PC-3 (cell line): ENCODE results near the gene REC8. TPM values are rescaled to one million over a fixed set of nuclear protein-coding genes. Genes with fewer than 3 reads are reported as not detected.

Experiments
- ATAC-seq: fragments of 200-7000 bp; cut with Tn5 transposase; 2 replicates; pipeline ENCODE4 v1.9.1; 2020; ENCODE audit warnings: mild to moderate bottlenecking, moderate library complexity
- BruUV-seq: library from RNA; stranded (reverse); fragments of 400-500 nt; replicated peaks from 2 replicates; lab custom pipeline; 2021; lab: Mats Ljungman, UMichigan
- CTCF ChIA-PET: fragments of 300-600 bp; sonication (Branson Sonifier 250); formaldehyde crosslinking; loops from one replicate; lab custom pipeline; 2022; ENCODE audit warnings: antibody characterized with exemption; lab: Charles Lee
- POLR2A ChIA-PET: fragments of 300-600 bp; sonication (Branson Sonifier 250); formaldehyde crosslinking; loops from one replicate; lab custom pipeline; 2022; ENCODE audit warnings: antibody characterized with exemption; ENCODE audit not compliant: unreplicated experiment; lab: Charles Lee
- DNase-seq: peaks from one replicate; pipeline ENCODE4 v3.0.0-alpha.2; 2015
- H2AFZ ChIP-seq: fragments of 300-600 bp; sonication (generic); 2 replicates; pipeline ENCODE4 v1.6.0; 2016; ENCODE audit warnings: antibody characterized with exemption, low read length
- H3F3A ChIP-seq: fragments of 300-600 bp; sonication (generic); one replicate; pipeline ENCODE4 v1.6.0; 2017; ENCODE audit warnings: antibody characterized with exemption, low read length, control low read depth, mild to moderate bottlenecking; ENCODE audit not compliant: unreplicated experiment
- H3K27ac ChIP-seq: fragments of 300-600 bp; sonication (generic); 2 replicates; pipeline ENCODE4 v1.5.1; 2016; ENCODE audit warnings: mild to moderate bottlenecking, low read length
- H3K27me3 ChIP-seq: fragments of 300-600 bp; sonication (generic); 2 replicates; pipeline ENCODE4 v1.6.1; 2016; ENCODE audit warnings: low read length, mixed read lengths
- H3K36me3 ChIP-seq: fragments of 300-600 bp; sonication (generic); 2 replicates; pipeline ENCODE4 v1.6.1; 2016; ENCODE audit warnings: low read depth, mixed run types, low read length, mixed read lengths
- H3K4me1 ChIP-seq: fragments of 300-600 bp; sonication (generic); 2 replicates; pipeline ENCODE4 v1.5.1; 2016; ENCODE audit warnings: low read length; ENCODE audit not compliant: insufficient read depth
- H3K4me2 ChIP-seq: fragments of 300-600 bp; sonication (generic); 2 replicates; pipeline ENCODE4 v1.6.0; 2016; ENCODE audit warnings: low read length
- H3K4me3 ChIP-seq: fragments of 300-600 bp; sonication (generic); 2 replicates; pipeline ENCODE4 v1.5.1; 2016; ENCODE audit warnings: mild to moderate bottlenecking, low read length, mixed read lengths
- H3K79me2 ChIP-seq: fragments of 300-600 bp; sonication (generic); 2 replicates; pipeline ENCODE4 v1.6.1; 2017; ENCODE audit warnings: low read length, mixed read lengths
- H3K9ac ChIP-seq: fragments of 300-600 bp; sonication (generic); 2 replicates; pipeline ENCODE4 v1.6.0; 2016; ENCODE audit warnings: mild to moderate bottlenecking, low read length
- H3K9me2 ChIP-seq: fragments of 300-600 bp; sonication (generic); replicated peaks from 2 replicates; pipeline ENCODE4 v1.6.1; 2016; ENCODE audit warnings: mixed run types, low read length, mixed read lengths
- H3K9me3 ChIP-seq: fragments of 300-600 bp; sonication (generic); 2 replicates; pipeline ENCODE4 v1.6.1; 2016; ENCODE audit warnings: low read length, mixed read lengths
- H4K20me1 ChIP-seq: fragments of 300-600 bp; sonication (generic); 2 replicates; pipeline ENCODE4 v1.6.1; 2016; ENCODE audit warnings: low read length, mixed read lengths
- EZH2 ChIP-seq: fragments of 300-600 bp; sonication (generic); IDR thresholded peaks from one replicate; pipeline ENCODE4 v1.6.1; 2017; ENCODE audit warnings: antibody characterized with exemption, mild to moderate bottlenecking, low read length; ENCODE audit not compliant: unreplicated experiment
- EZH2phosphoT487 ChIP-seq: fragments of 300-600 bp; sonication (generic); IDR thresholded peaks from 2 replicates; pipeline ENCODE4 v1.6.1; 2018; ENCODE audit warnings: mild to moderate bottlenecking, antibody characterized with exemption, low read length, borderline replicate concordance
- intact Hi-C: fragments of 100-400 bp; cut with micrococcal nuclease; formaldehyde crosslinking; loops from 2 replicates; pipeline ENCODE4 v1.9.0; 2023
- total RNA-seq: library from RNA; depleted of rRNA; stranded (reverse); fragments of >200 nt; gene quantifications from 2 replicates; pipeline ENCODE4 v1.2.3, GENCODE V29; 2014
- TF ChIP-seq, protein P1 (sequence below): fragments of 300-600 bp; sonication (generic); conservative IDR thresholded peaks from 2 replicates; pipeline ENCODE4 v1.5.1; 2017; ENCODE audit warnings: antibody characterized with exemption, low read depth, mild to moderate bottlenecking, low read length

REC8 gene
- total RNA-seq, 1 experiment from 2014 or later: 1.9 TPM

DNA sequence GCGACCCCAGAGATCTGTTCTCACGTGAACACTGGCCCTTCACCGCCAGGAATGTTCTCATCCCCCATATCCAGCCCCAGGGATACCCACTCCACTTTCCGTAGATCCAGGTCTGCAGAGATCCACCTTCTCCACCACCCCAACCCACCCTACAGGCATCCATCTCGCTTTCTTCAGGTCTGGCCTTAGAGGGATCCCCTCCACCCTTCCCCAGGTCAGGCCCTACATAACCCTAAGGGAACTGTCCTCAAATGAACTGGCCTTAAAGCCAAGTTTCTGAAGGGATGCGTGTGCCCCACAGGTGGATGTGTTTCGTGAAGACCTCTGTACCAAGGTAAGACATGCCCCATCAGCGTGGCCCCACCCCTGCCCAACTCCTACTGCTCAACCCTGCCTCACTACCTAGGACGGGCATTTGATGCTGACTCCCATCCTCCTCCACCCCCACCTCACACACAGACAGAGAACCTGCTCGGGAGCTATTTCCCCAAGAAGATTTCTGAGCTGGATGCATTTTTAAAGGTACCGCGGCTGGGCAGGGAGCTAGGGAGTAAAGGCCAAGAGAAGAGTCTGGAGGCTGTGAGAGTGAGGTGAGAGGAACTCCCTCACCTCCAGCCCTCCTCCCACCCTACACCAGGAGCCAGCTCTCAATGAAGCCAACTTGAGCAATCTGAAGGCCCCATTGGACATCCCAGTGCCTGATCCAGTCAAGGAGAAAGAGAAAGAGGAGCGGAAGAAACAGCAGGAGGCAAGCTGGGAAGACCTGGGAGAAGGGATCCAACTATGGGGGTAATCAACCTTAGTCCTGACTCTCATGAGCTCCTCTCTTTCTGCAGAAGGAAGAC lies 35.0 kb upstream of the REC8 start:
- DNase-seq (peak; percentile 19), ATAC-seq (no peak)
- H3K36me3 ChIP-seq: peaks cover 17% of the 10 kb centered on the region; the same call in 1 of the 2 replicates
- H4K20me1 ChIP-seq: no peaks in the 10 kb centered on the region
- ChIA-PET POLR2A (interaction anchor here (2.0 kb wide), 1 partner anchor 22 kb away, joined by 14 read pairs; the partner anchor contains the start of genes DCAF11 and NRL), CTCF (interaction anchor here (1.1 kb wide), 1 partner anchor 24 kb away, joined by 4 read pairs; the partner anchor contains the start of gene IRF9)
- H3K4me3 ChIP-seq: peak overlapping the region; percentile 95
- BruUV-seq: no TSS peak
- peak overlapping the region; percentile 80 for H3K9ac ChIP-seq
- no peaks in the 10 kb centered on the region for H3K9me3 ChIP-seq
- H3K27ac ChIP-seq: no peak overlapping the region
- H3K79me2 ChIP-seq: peaks cover 38% of the 10 kb centered on the region
- peak overlapping the region; percentile 93 for H3K4me2 ChIP-seq
- peaks cover 23% of the 10 kb centered on the region for H3K4me1 ChIP-seq
- H2AFZ ChIP-seq: peak overlapping the region; percentile 88; the same call in 1 of the 2 replicates
- TF ChIP-seq, protein P1, sequence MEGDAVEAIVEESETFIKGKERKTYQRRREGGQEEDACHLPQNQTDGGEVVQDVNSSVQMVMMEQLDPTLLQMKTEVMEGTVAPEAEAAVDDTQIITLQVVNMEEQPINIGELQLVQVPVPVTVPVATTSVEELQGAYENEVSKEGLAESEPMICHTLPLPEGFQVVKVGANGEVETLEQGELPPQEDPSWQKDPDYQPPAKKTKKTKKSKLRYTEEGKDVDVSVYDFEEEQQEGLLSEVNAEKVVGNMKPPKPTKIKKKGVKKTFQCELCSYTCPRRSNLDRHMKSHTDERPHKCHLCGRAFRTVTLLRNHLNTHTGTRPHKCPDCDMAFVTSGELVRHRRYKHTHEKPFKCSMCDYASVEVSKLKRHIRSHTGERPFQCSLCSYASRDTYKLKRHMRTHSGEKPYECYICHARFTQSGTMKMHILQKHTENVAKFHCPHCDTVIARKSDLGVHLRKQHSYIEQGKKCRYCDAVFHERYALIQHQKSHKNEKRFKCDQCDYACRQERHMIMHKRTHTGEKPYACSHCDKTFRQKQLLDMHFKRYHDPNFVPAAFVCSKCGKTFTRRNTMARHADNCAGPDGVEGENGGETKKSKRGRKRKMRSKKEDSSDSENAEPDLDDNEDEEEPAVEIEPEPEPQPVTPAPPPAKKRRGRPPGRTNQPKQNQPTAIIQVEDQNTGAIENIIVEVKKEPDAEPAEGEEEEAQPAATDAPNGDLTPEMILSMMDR: no peak
- TF ChIP-seq EZH2: no peak
- TF ChIP-seq EZH2phosphoT487: no peak
- intact Hi-C loops: loop anchor here (1.0 kb wide), 1 partner anchor 22 kb away; no protein-coding TSS in a partner anchor
- no peaks in the 10 kb centered on the region for H3K27me3 ChIP-seq
- no peaks in the 10 kb centered on the region for H3K9me2 ChIP-seq
- no peaks in the 10 kb centered on the region for H3F3A ChIP-seq

DNA sequence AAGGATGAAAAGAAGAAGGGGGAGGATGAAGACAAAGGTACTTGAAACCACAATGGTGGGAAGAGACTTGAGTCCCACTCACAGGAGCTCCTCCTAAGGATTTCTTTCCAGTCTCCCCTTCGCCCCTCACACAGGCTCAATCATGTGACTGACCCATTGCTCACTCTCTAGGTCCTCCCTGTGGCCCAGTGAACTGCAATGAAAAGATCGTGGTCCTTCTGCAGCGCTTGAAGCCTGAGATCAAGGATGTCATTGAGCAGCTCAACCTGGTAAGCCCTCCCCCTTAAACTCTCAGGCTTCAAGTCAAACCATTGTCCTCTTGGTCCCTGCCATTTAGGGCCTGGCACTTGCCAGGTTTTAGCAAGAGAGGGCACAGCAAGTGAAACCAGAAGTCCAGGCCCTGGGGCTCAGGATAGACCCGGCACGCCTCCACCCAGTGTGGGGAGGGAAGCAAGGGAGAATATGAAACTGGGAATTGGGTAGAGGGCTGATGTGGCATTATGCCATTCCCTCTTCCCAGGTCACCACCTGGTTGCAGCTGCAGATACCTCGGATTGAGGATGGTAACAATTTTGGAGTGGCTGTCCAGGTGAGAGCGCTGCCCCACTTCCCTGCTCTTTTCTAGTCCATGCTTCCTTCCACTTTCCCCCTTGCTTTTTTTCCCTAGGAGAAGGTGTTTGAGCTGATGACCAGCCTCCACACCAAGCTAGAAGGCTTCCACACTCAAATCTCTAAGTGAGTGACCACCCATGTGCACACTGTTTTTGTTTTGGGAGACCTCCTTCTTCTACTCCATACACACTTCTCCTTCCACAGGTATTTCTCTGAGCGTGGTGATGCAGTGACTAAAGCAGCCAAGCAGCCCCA lies 34.1 kb upstream of the REC8 start:
- TSS peak; percentile 21 for BruUV-seq
- Histone ChIP-seq H3K79me2 (peaks cover 38% of the 10 kb centered on the region), H4K20me1 (no peaks in the 10 kb centered on the region), H3K36me3 (peaks cover 17% of the 10 kb centered on the region; the same call in 1 of the 2 replicates), H3K9ac (no peak overlapping the region), H3K9me3 (no peaks in the 10 kb centered on the region), H3K4me1 (peaks cover 26% of the 10 kb centered on the region), H3K27ac (no peak overlapping the region), H3K9me2 (no peaks in the 10 kb centered on the region), H3K27me3 (no peaks in the 10 kb centered on the region), H3K4me2 (no peak overlapping the region; the same call in 1 of the 2 replicates), H2AFZ (no peak overlapping the region), H3K4me3 (no peak overlapping the region), H3F3A (no peaks in the 10 kb centered on the region)
- POLR2A ChIA-PET: interaction anchor here (2.0 kb wide), 1 partner anchor 23 kb away, joined by 14 read pairs; the partner anchor contains the start of genes DCAF11 and NRL
- CTCF ChIA-PET: no interaction called here
- no peak for TF ChIP-seq EZH2
- TF ChIP-seq, protein P1: no peak
- TF ChIP-seq EZH2phosphoT487: no peak
- ATAC-seq: no peak
- intact Hi-C loops: no loop called here
- no peak for DNase-seq
